Smooth muscle cell (in vitro differentiated cells): ENCODE results near the gene UBB. TPM values are rescaled to one million over a fixed set of nuclear protein-coding genes. Genes with fewer than 3 reads are reported as not detected.

Experiments
- DNase-seq: peaks from one replicate; lab custom pipeline; 2025; ENCODE audit not compliant: unreplicated experiment; lab: John Stamatoyannopoulos, UW
- H2AFZ ChIP-seq: fragments of 200-600 bp; sonication (generic); 2 replicates; pipeline ENCODE4 v1.6.0; 2016; ENCODE audit warnings: antibody characterized with exemption, low read depth, mild to moderate bottlenecking
- H3F3A ChIP-seq: fragments of 200-600 bp; sonication (generic); 2 replicates; pipeline ENCODE4 v1.6.0; 2017; ENCODE audit warnings: antibody characterized with exemption, low read depth
- H3K27ac ChIP-seq: fragments of 200-600 bp; sonication (generic); 2 replicates; pipeline ENCODE4 v1.5.1; 2016; ENCODE audit warnings: low read depth, mild to moderate bottlenecking
- H3K27me3 ChIP-seq: fragments of 200-600 bp; sonication (generic); 2 replicates; pipeline ENCODE4 v1.6.1; 2016; ENCODE audit warnings: low read depth, mild to moderate bottlenecking
- H3K36me3 ChIP-seq: fragments of 200-600 bp; sonication (generic); 2 replicates; pipeline ENCODE4 v1.5.1; 2016; ENCODE audit warnings: low read depth
- H3K4me1 ChIP-seq: fragments of 200-600 bp; sonication (generic); 2 replicates; pipeline ENCODE4 v1.5.1; 2016; ENCODE audit warnings: low read depth
- H3K4me2 ChIP-seq: fragments of 200-600 bp; sonication (generic); 2 replicates; pipeline ENCODE4 v1.6.0; 2016; ENCODE audit warnings: mild to moderate bottlenecking
- H3K4me3 ChIP-seq: fragments of 200-600 bp; sonication (generic); 2 replicates; pipeline ENCODE4 v1.5.1; 2016; ENCODE audit warnings: mild to moderate bottlenecking
- H3K79me2 ChIP-seq: fragments of 200-600 bp; sonication (generic); 2 replicates; pipeline ENCODE4 v1.6.0; 2016; ENCODE audit warnings: low read depth, mild to moderate bottlenecking
- H3K9ac ChIP-seq: fragments of 200-600 bp; sonication (generic); 2 replicates; pipeline ENCODE4 v1.6.0; 2016; ENCODE audit warnings: low read depth
- H3K9me3 ChIP-seq: fragments of 200-600 bp; sonication (generic); replicated peaks from 2 replicates; pipeline ENCODE4 v1.5.1; 2016; ENCODE audit warnings: low read depth
- H4K20me1 ChIP-seq: fragments of 200-600 bp; sonication (generic); 2 replicates; pipeline ENCODE4 v1.6.0; 2016; ENCODE audit warnings: low read depth
- CTCF ChIP-seq: fragments of 200-600 bp; sonication (generic); IDR thresholded peaks from 2 replicates; pipeline ENCODE4 v1.5.1; 2017; ENCODE audit warnings: borderline replicate concordance, mild to moderate bottlenecking, antibody characterized with exemption; ENCODE audit not compliant: insufficient read depth, poor library complexity, severe bottlenecking
- WGBS: methylation state at CpG from one replicate; pipeline ENCODE4 v1.1.7; 2016; ENCODE audit warnings: low lambda C conversion rate; 5-methylcytosine and 5-hydroxymethylcytosine counted together
- polyA plus RNA-seq: library from polyadenylated mRNA; unstranded; fragments of >200 nt; fragmentation: Nextera tagmentation; extraction: Ambion mirVana; gene quantifications from 2 replicates; pipeline ENCODE4 v1.2.1, GENCODE V29; 2016
- total RNA-seq: library from RNA; depleted of rRNA; stranded (reverse); fragments of >200 nt; gene quantifications from 2 replicates; pipeline ENCODE4 v1.2.3, GENCODE V29; 2014

Gene UBB
- total and polyA plus RNA-seq, 2 experiments from 2014 or later, result 1,184 to 2,323 TPM

GRCh38 chr17:16346721-16347271 is 34.1 kb upstream of the UBB start:
- H3K4me3 ChIP-seq, result no peak overlapping the region
- H3K27me3 ChIP-seq, result no peaks in the 10 kb centered on the region
- TF ChIP-seq CTCF, result no peak
- no peaks in the 10 kb centered on the region for H3K9me3 ChIP-seq
- DNase-seq, result no peak
- H3F3A ChIP-seq, result no peaks in the 10 kb centered on the region
- peaks cover 8% of the 10 kb centered on the region for H3K4me1 ChIP-seq
- peaks cover 9% of the 10 kb centered on the region for H3K79me2 ChIP-seq
- no peaks in the 10 kb centered on the region for H4K20me1 ChIP-seq
- H3K36me3 ChIP-seq, result no peaks in the 10 kb centered on the region
- WGBS, result 94% methylated on average over 6 of the region's 6 CpGs
- no peak overlapping the region for H2AFZ ChIP-seq
- no peak overlapping the region for H3K4me2 ChIP-seq
- H3K9ac ChIP-seq, result no peak overlapping the region
- H3K27ac ChIP-seq, result no peak overlapping the region

- Histone ChIP-seq H4K20me1 (no peaks in the 10 kb centered on the region), H3K9me3 (no peaks in the 10 kb centered on the region), H3K9ac (no peak overlapping the region), H3K4me3 (no peak overlapping the region), H3K36me3 (no peaks in the 10 kb centered on the region), H3K4me1 (peaks cover 8% of the 10 kb centered on the region), H3K79me2 (peaks cover 13% of the 10 kb centered on the region), H3K4me2 (no peak overlapping the region), H3F3A (no peaks in the 10 kb centered on the region), H3K27ac (no peak overlapping the region), H2AFZ (no peak overlapping the region), H3K27me3 (no peaks in the 10 kb centered on the region)
- DNase-seq, result no peak
- TF ChIP-seq CTCF, result no peak
- 96% methylated on average over 5 of the region's 6 CpGs for WGBS
Measured at GRCh38 chr17:16348586-16348985, 32.3 kb upstream of the UBB start.

GRCh38 chr17:16349431-16349830 is 31.5 kb upstream of the UBB start:
- Histone ChIP-seq H3K4me1 (peaks cover 8% of the 10 kb centered on the region), H3K4me2 (no peak overlapping the region), H2AFZ (no peak overlapping the region), H4K20me1 (no peaks in the 10 kb centered on the region), H3K79me2 (peaks cover 13% of the 10 kb centered on the region), H3K27ac (no peak overlapping the region), H3K27me3 (no peaks in the 10 kb centered on the region), H3K36me3 (no peaks in the 10 kb centered on the region), H3K9me3 (no peaks in the 10 kb centered on the region), H3F3A (no peaks in the 10 kb centered on the region), H3K4me3 (no peak overlapping the region), H3K9ac (no peak overlapping the region)
- TF ChIP-seq CTCF, result no peak
- DNase-seq, result no peak
- 97% methylated on average over 5 of the region's 5 CpGs for WGBS

- peak overlapping the region; percentile 60 for H2AFZ ChIP-seq
- H4K20me1 ChIP-seq, result no peaks in the 10 kb centered on the region
- H3K36me3 ChIP-seq, result no peaks in the 10 kb centered on the region
- 7% methylated on average over 10 of the region's 10 CpGs for WGBS
- no peaks in the 10 kb centered on the region for H3K9me3 ChIP-seq
- H3K79me2 ChIP-seq, result peaks cover 13% of the 10 kb centered on the region
- TF ChIP-seq CTCF, result no peak
- peak overlapping the region; percentile 76 for H3K4me3 ChIP-seq
- peaks cover 8% of the 10 kb centered on the region for H3K4me1 ChIP-seq
- no peak for DNase-seq
- no peak overlapping the region for H3K27ac ChIP-seq
- no peaks in the 10 kb centered on the region for H3K27me3 ChIP-seq
- H3K4me2 ChIP-seq, result peak overlapping the region; percentile 95
- peak overlapping the region; percentile 6 for H3K9ac ChIP-seq
- no peaks in the 10 kb centered on the region for H3F3A ChIP-seq
Measured at GRCh38 chr17:16351831-16352230, 29.1 kb upstream of the UBB start.
